Thymus (tissue), 11 donors: ENCODE results near the gene ANKZF1. TPM values are rescaled to one million over a fixed set of nuclear protein-coding genes. Genes with fewer than 3 reads are reported as not detected.
"Not testable (repeated sequence)": the region's sequence is repeated elsewhere in the genome, so short reads cannot be mapped to it uniquely, and the experiment has no call there.

Source experiments
- DNase-seq, 9 donors: peaks; one replicate each; pipeline ENCODE4 v3.0.0-alpha.2; 2013; ENCODE audit warnings: low spot score in 9 of 9, low read depth in 6 of 9, missing footprints in 1 of 9
- H3K27ac ChIP-seq, 2 donors: one replicate each; pipeline ENCODE4 v1.5.1; 2013; ENCODE audit warnings: control low read depth in 1 of 2, low read depth in 1 of 2, low read length in 1 of 2, mild to moderate bottlenecking in 1 of 2, moderate library complexity in 1 of 2
- H3K27me3 ChIP-seq, 2 donors: one replicate each; pipeline ENCODE4 v1.5.1; 2013; ENCODE audit warnings: low read length in 1 of 2; ENCODE audit not compliant: control insufficient read depth in 2 of 2, insufficient read depth in 1 of 2
- H3K36me3 ChIP-seq, 2 donors: one replicate each; pipeline ENCODE4 v1.5.1; 2013; ENCODE audit warnings: low read length in 1 of 2, mild to moderate bottlenecking in 1 of 2, moderate library complexity in 1 of 2; ENCODE audit not compliant: control insufficient read depth in 2 of 2, insufficient read depth in 2 of 2
- H3K4me1 ChIP-seq, 2 donors: one replicate each; pipeline ENCODE4 v1.5.1; 2013; ENCODE audit warnings: low read length in 2 of 2; ENCODE audit not compliant: control insufficient read depth in 2 of 2, insufficient read depth in 2 of 2
- H3K4me3 ChIP-seq, 2 donors: one replicate each; pipeline ENCODE4 v1.5.1; 2013; ENCODE audit warnings: low read length in 2 of 2, control low read depth in 1 of 2, mild to moderate bottlenecking in 1 of 2
- H3K9me3 ChIP-seq, 2 donors: one replicate each; pipeline ENCODE4 v1.5.1; 2013; ENCODE audit warnings: low read length in 1 of 2, mild to moderate bottlenecking in 1 of 2; ENCODE audit not compliant: control insufficient read depth in 2 of 2, insufficient read depth in 1 of 2
- WGBS: extraction: QIAGEN DNeasy Blood & Tissue Kit; methylation state at CpG from one replicate; pipeline ENCODE4 v1.1.7; 2013; 5-methylcytosine and 5-hydroxymethylcytosine counted together
- polyA plus RNA-seq: library from polyadenylated mRNA; stranded (reverse); fragments of 200-250 nt; gene quantifications from one replicate; pipeline ENCODE4 v1.2.3, GENCODE V29; 2013
- total RNA-seq: library from RNA; stranded (reverse); fragments of 120-200 nt; gene quantifications from one replicate; pipeline ENCODE4 v1.2.4, GENCODE V29; 2013
- donor health status: healthy.

The ANKZF1 gene
- total and polyA plus RNA-seq, 2 donors: 44.4 to 91.6 TPM

DNA sequence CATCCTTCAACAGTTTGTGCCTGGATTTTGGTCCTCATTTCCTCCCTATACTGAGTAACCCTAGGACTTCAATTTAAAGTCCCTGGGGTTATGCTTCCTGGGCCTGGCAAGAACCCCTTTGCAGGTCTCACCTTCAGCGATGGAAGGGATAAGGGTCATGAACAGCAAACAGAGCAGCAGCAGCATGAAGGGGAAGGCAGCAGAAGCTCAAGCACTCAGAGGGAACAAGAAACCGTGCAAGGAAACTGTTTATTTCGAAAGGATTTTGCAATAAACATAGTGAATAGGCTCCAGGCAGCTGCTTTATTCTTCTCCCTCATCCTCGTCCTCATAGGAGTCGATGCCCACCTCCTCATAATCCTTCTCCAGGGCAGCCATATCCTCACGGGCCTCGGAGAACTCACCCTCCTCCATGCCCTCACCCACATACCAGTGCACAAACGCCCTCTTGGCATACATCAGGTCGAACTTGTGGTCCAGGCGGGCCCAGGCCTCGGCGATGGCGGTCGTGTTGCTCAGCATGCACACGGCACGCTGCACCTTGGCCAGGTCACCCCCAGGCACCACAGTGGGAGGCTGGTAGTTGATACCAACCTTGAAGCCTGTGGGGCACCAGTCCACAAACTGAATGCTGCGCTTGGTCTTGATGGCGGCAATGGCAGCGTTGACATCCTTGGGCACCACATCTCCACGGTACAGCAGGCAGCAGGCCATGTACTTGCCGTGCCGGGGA, 20.6 kb downstream of the ANKZF1 start:
- peaks cover 23 to 24% of the 10 kb centered on the region in 2 donors for H3K36me3 ChIP-seq
- peaks cover 43 to 90% of the 10 kb centered on the region in 2 donors for H3K4me1 ChIP-seq
- no peak for DNase-seq
- peaks cover 28 to 41% of the 10 kb centered on the region in 2 donors for H3K27me3 ChIP-seq
- peak overlapping the region in 1 of 2 donors; percentile 27 for H3K4me3 ChIP-seq
- 93% methylated on average over 22 of the region's 22 CpGs for WGBS
- H3K27ac ChIP-seq: peak overlapping the region; percentile 78 to 94
- peaks cover 0 to 8% of the 10 kb centered on the region in 2 donors for H3K9me3 ChIP-seq

DNA sequence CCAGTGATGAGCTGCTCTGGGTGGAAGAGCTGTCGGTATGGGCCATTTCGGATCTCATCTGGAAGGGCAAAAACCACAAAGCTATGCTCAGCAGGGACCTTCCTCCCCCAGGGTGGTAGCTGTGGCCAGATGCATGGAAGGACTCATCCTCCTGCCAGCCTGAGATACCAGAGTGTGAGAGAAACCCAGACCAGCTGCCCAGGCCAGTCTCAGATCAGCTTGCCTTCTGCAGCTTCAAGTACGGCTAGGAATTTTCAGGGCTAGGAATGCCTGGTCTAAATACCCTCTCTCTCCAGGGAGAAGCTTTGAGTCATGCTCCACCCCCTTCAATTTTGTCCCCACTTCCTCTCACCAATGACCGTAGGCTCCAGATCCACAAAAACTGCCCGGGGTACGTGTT, 22.1 kb downstream of the ANKZF1 start:
- no peak for DNase-seq
- Histone ChIP-seq H3K9me3 (peaks cover 0 to 5% of the 10 kb centered on the region in 2 donors), H3K36me3 (peaks cover 22 to 23% of the 10 kb centered on the region in 2 donors), H3K4me1 (peaks cover 32 to 80% of the 10 kb centered on the region in 2 donors), H3K27ac (no peak overlapping the region), H3K27me3 (peaks cover 38 to 56% of the 10 kb centered on the region in 2 donors), H3K4me3 (peak overlapping the region in 1 of 2 donors; percentile 74)
- WGBS: 92% methylated on average over 6 of the region's 6 CpGs

DNA sequence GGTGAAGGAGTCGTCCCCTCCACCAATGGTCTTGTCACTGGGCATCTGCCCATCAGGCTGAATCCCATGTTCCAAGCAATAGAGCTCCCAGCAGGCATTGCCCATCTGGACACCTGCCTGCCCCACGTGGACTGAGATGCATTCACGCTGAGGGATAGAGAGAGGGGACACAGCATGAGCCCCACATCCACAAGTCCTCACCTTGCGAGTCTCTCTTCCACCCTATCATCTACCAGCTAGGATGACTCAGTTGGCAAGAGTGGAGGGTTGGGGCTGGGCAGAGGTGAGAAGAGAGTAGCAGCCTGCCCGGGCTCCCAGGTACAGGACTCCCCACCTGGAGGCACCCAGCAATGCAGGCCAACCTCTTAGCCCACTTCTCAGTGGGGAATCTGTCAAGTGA, 22.5 kb downstream of the ANKZF1 start:
- H3K27ac ChIP-seq: peak overlapping the region in 1 of 2 donors; percentile 36
- WGBS: 94% methylated on average over 5 of the region's 5 CpGs

DNA sequence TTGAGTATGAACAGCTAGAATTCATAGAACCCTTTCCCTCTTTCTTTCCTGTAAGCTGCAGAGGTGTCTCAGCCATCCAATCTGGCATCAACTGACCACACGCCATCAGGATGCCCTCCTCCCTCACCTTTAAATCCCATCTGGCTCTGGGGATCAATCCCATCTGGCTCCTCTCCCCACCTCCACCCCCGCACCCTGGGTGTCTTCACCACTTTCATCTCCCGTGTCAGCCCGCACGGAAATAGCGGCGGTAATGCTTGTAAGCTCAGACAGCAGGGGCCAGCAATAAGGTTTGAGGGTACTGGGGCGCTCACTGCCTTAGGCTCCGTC, 22.9 kb downstream of the ANKZF1 start:
- peak in 1 of 9 donors; percentile 32 for DNase-seq
- peak overlapping the region in 1 of 2 donors; percentile 86 for H3K27ac ChIP-seq
- H3K36me3 ChIP-seq: peaks cover 21 to 22% of the 10 kb centered on the region in 2 donors
- peaks cover 40 to 61% of the 10 kb centered on the region in 2 donors for H3K27me3 ChIP-seq
- H3K4me1 ChIP-seq: peaks cover 24 to 71% of the 10 kb centered on the region in 2 donors
- H3K4me3 ChIP-seq: peak overlapping the region; percentile 60 to 74
- WGBS: 11% methylated on average over 9 of the region's 9 CpGs
- H3K9me3 ChIP-seq: peaks cover 0 to 5% of the 10 kb centered on the region in 2 donors

More for the DNA sequence above, 22.5 kb downstream of the ANKZF1 start:
- Histone ChIP-seq H3K4me3 (peak overlapping the region; percentile 60 to 74), H3K36me3 (peaks cover 21 to 22% of the 10 kb centered on the region in 2 donors), H3K27me3 (peaks cover 40 to 59% of the 10 kb centered on the region in 2 donors), H3K9me3 (peaks cover 0 to 5% of the 10 kb centered on the region in 2 donors), H3K4me1 (peaks cover 29 to 76% of the 10 kb centered on the region in 2 donors)
- no peak for DNase-seq

DNA sequence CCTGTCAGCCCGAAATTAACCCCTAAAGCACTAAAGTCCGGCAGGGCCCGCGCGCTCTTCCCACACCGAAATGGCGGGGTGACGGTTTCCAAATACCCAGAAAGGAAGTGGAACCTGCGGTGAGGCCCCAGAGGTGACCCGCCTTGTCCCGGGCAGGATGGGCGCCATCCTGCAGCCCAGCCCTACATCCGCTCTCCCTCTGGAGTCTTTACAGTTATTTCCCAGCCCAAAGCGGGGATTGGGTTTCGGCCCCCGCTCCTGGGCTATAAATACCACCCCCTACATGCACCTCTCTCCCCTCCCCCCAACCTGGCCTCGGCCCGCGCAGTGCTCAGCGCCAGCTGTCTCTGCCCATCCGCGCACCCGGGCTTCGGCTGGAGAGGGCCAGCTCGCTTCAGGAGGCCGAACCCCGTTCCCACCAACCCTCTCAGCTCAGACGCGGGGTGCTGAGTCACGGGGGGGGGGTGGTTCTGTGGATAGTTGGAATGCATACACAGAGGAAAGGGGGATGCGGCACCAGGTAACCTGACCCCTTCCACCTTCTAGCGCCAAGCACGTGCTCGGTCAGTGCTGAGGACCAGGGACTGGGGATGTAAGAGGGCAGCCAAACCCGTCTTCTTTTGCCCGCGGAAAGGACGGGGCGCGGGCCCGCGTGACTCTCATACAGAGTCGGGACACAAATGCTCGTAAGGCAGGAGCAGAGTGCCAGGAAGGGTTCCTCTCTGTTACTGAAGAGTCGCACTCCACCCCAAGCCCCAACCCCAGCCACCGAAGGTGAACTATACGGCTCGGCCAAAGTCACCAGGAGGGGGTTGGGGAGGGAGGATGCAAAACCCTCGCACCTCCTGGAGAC, 23.5 kb downstream of the ANKZF1 start, which contains the start of gene TUBA4B:
Gene TUBA4B (plus strand): TSS at position 344 of the 853 bp plus-strand sequence. CDS start 165 bp downstream, at position 509.
- WGBS: 1% methylated on average over 49 of the region's 49 CpGs
- Histone ChIP-seq H3K27me3 (peaks cover 40 to 63% of the 10 kb centered on the region in 2 donors), H3K4me3 (peak within 1 kb of the TSS; percentile 60 to 74), H3K36me3 (peaks cover 15 to 22% of the 10 kb centered on the region in 2 donors), H3K4me1 (peaks cover 23 to 65% of the 10 kb centered on the region in 2 donors), H3K9me3 (peaks cover 0 to 5% of the 10 kb centered on the region in 2 donors), H3K27ac (peak within 1 kb of the TSS in 1 of 2 donors; percentile 86)
- DNase-seq: peak in 3 of 9 donors; percentile 34 to 53 (median 36)

DNA sequence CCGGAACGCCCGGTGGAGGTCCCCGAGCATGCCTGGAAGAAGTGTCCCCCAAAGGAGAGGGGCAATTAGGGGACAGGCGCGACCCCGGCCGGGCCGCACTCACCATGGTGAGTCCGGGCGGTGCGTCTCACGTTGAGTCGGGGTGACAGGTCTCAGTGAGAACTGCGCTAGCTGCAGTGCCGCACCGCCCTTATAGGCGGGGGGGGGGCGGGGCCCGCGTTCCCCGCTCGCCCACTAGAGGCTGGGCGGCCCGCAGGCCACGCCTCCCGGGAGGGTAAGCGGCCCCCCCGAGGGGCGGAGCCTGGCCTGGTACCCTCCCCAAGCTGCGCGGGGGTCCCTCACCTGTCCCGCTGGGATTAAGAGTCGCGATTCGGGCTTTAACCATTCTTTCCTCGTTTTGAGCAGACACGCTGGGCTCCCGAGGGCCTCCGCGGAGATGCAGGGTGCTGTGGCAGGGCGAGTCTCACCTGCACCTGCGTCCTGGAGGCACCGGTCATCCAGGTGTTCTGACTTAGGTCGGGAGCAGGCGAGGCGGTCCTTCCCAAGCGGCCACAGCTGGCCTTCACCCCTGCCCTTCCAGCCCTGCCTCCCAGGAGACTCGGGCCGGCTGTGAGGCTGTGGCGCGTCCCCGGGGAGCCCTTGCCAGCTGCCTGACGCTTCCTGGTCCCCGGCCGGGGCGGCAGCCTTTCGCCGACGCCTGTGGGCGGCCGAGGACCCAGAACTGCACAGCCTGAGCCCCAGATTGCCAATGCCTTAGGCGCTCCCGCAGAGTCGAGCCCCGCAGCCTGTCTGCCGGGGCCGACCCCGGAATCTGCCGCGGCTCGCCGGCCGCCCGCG, 24.4 kb downstream of the ANKZF1 start, which contains the start of gene TUBA4A:
Gene TUBA4A (minus strand): TSS at position 166 of the 837 bp plus-strand sequence. CDS start 60 bp downstream, at position 106.
- DNase-seq: peak in 8 of 9 donors; percentile 66 to 92 (median 83)

DNA sequence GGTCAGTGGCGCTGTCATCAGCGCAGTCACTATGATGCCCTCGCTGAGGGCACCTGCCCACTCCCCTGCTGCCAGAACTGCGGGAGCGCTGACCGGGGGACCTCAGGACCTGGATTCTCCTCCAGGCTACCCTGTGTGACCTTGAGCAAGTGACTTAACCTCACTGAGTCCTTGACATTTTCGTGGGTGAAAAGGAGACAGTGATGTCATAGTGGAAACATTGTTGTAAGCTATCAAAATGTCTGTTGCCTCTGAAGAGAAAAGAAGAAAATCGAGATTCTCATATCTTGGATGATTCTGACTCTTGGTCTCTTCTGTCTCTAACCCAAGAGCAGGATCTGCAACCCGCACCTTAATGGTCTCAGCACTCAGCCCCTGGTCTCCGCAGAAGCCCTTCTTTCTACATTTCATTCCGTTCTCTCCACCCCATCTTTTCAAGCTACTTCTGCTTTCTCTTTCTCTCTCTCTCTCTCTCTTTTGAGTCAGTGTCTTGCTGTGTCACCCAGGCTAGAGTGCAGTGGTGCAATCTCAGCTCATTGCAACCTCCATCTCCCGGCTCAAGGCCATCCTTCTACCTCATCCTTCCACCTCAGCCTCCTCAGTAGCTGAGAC, 25.1 kb downstream of the ANKZF1 start:
- peaks cover 0 to 5% of the 10 kb centered on the region in 2 donors for H3K9me3 ChIP-seq
- peak overlapping the region; percentile 60 to 74 for H3K4me3 ChIP-seq
- H3K27me3 ChIP-seq: peaks cover 40 to 72% of the 10 kb centered on the region in 2 donors
- peaks cover 9 to 49% of the 10 kb centered on the region in 2 donors for H3K4me1 ChIP-seq
- peak in 2 of 9 donors; percentile 29 to 63 for DNase-seq
- H3K27ac ChIP-seq: peak overlapping the region; percentile 12 to 86
- 6% methylated on average over 12 of the region's 12 CpGs for WGBS
- peaks cover 6 to 17% of the 10 kb centered on the region in 2 donors for H3K36me3 ChIP-seq

More for the DNA sequence above, 24.4 kb downstream of the ANKZF1 start, which contains the start of gene TUBA4A:
- H3K27me3 ChIP-seq: peaks cover 40 to 69% of the 10 kb centered on the region in 2 donors
- H3K4me1 ChIP-seq: peaks cover 16 to 57% of the 10 kb centered on the region in 2 donors
- peaks cover 0 to 5% of the 10 kb centered on the region in 2 donors for H3K9me3 ChIP-seq
- H3K27ac ChIP-seq: peak within 1 kb of the TSS; percentile 12 to 86
- peaks cover 10 to 17% of the 10 kb centered on the region in 2 donors for H3K36me3 ChIP-seq
- peak within 1 kb of the TSS; percentile 60 to 74 for H3K4me3 ChIP-seq
- WGBS: under 1% methylated on average over 76 of the region's 76 CpGs

DNA sequence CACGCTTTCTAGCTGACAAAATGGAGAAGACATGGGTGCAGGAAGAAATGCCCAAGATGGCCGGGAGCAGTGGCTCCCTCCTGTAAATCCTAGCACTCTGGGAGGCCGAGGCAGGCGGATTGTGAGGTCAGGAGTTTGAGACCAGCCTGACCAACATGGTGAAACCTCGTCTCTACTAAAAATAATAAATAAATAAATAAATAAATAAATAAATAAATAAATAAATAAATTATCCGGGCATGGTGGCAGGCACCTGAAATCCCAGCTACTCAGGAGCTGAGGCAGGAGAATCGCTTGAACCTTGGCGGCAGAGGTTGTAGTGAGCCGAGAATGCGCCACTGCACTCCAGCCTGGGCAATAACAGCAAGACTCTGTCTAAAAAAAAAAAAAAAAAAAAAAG, 29.3 kb downstream of the ANKZF1 start:
- 96% methylated on average over 10 of the region's 10 CpGs for WGBS
- H3K4me1 ChIP-seq: peaks cover 10 to 18% of the 10 kb centered on the region in 2 donors
- DNase-seq, H3K9me3 ChIP-seq, H3K27ac ChIP-seq, H3K4me3 ChIP-seq, H3K36me3 ChIP-seq: not testable (repeated sequence)
- peaks cover 19 to 46% of the 10 kb centered on the region in 2 donors for H3K27me3 ChIP-seq
